HepG2 (cell line): ENCODE data around the gene FAM221A. TPM values are rescaled to one million over a fixed set of nuclear protein-coding genes. Genes with fewer than 3 reads are reported as not detected.

ENCODE experiments used
- ATAC-seq: fragments of 200-7000 bp; cut with Tn5 transposase; 3 replicates; pipeline ENCODE4 v1.9.1; 2020; ENCODE audit warnings: mild to moderate bottlenecking, moderate library complexity
- BruUV-seq: library from RNA; stranded (reverse); fragments of 400-500 nt; replicated peaks from 2 replicates; lab custom pipeline; 2021; lab: Mats Ljungman, UMichigan
- CTCF ChIA-PET: fragments of 300-600 bp; formaldehyde crosslinking; extraction: SDS; loops from one replicate; lab custom pipeline; 2021; ENCODE audit warnings: low total read pairs, inconsistent platforms, low intra/inter-chr PET ratio; lab: Yijun Ruan, JAX
- POLR2A ChIA-PET: fragments of 350-600 bp; sonication (Branson Sonifier 250); formaldehyde crosslinking; loops from one replicate; lab custom pipeline; 2020; ENCODE audit warnings: antibody characterized with exemption, inconsistent platforms; lab: Yijun Ruan, JAX
- DNase-seq: peaks from one replicate; pipeline ENCODE4 v3.0.0-alpha.2; 2015; ENCODE audit warnings: low spot score
- FAIRE-seq: peaks from 3 replicates; lab custom pipeline; 2011; peaks lifted over from hg19 to GRCh38; lab: Jason Lieb, UNC
- H2AFZ ChIP-seq: one replicate; pipeline ENCODE4 v1.6.1; 2011; ENCODE audit warnings: low read length, inconsistent platforms
- H3K27ac ChIP-seq: fragments of 300-600 bp; 3 replicates; pipeline ENCODE4 v1.8.0; 2011; ENCODE audit warnings: mixed run types, mild to moderate bottlenecking, mixed read lengths, low read length, inconsistent platforms; ENCODE audit not compliant: insufficient read depth; ENCODE audit errors: extremely low read length
- H3K27me3 ChIP-seq, 2 experiments: fragments of 200-600 bp in 1 of 2; 2 replicates in 1 of 2; 3 replicates in 1 of 2; pipeline versions ENCODE4 v1.6.0 to v1.8.0; 2011; ENCODE audit warnings: low read length in 2 of 2, mild to moderate bottlenecking in 2 of 2, moderate library complexity in 2 of 2, inconsistent platforms in 1 of 2; ENCODE audit not compliant: insufficient read depth in 2 of 2, control insufficient read depth in 1 of 2
- H3K36me3 ChIP-seq, 2 experiments: fragments of 200-600 bp in 1 of 2; replicated peaks in 1 of 2; 2 replicates in 1 of 2; 3 replicates in 1 of 2; pipeline versions ENCODE4 v1.5.1 to v1.8.0; 2011; ENCODE audit warnings: low read length in 2 of 2, inconsistent platforms in 1 of 2; ENCODE audit not compliant: insufficient read depth in 2 of 2, control insufficient read depth in 1 of 2
- H3K4me1 ChIP-seq: 2 replicates; pipeline ENCODE4 v1.5.1; 2012; ENCODE audit warnings: low read length, inconsistent platforms; ENCODE audit not compliant: insufficient read depth
- H3K4me2 ChIP-seq: 2 replicates; pipeline ENCODE4 v1.6.0; 2011; ENCODE audit warnings: low read depth, low read length, inconsistent platforms
- H3K4me3 ChIP-seq, 3 experiments: fragments of 200-600 bp in 1 of 3; sonication (generic), shearing (Covaris generic) in 1 of 3; replicated peaks in 1 of 3; 2 replicates each; pipeline ENCODE4 v1.5.1; 2011 to 2016; ENCODE audit warnings: low read length in 3 of 3, inconsistent platforms in 2 of 3, low read depth in 2 of 3, mild to moderate bottlenecking in 2 of 3, control low read depth in 1 of 3, mixed read lengths in 1 of 3; ENCODE audit not compliant: insufficient read depth in 1 of 3
- H3K79me2 ChIP-seq: one replicate; pipeline ENCODE4 v1.6.1; 2011; ENCODE audit warnings: low read length, inconsistent platforms; ENCODE audit not compliant: insufficient read depth
- H3K9ac ChIP-seq: 2 replicates; pipeline ENCODE4 v1.6.0; 2011; ENCODE audit warnings: mild to moderate bottlenecking, low read depth, low read length, inconsistent platforms; ENCODE audit not compliant: insufficient read depth
- H3K9me3 ChIP-seq: 2 replicates; pipeline ENCODE4 v1.5.1; 2012; ENCODE audit warnings: mild to moderate bottlenecking, low read length
- H4K20me1 ChIP-seq: 2 replicates; pipeline ENCODE4 v1.6.0; 2011; ENCODE audit warnings: inconsistent platforms, mild to moderate bottlenecking, low read length, moderate library complexity; ENCODE audit not compliant: insufficient read depth
- CREB1 ChIP-seq, 2 experiments: fragments of 450-650 bp in 1 of 2; IDR thresholded peaks; 2 replicates each; pipeline ENCODE4 v1.6.1; 2016 to 2017; ENCODE audit warnings: control low read depth in 1 of 2, mild to moderate bottlenecking in 1 of 2, missing compliant biosample characterization in 1 of 2, missing genetic modification characterization in 1 of 2
- ELF3 ChIP-seq: IDR thresholded peaks from 2 replicates; pipeline ENCODE4 v1.6.1; 2016; ENCODE audit warnings: missing genetic modification reagents, missing compliant biosample characterization
- HMGXB3 ChIP-seq: sonication (generic); formaldehyde crosslinking; IDR thresholded peaks from 2 replicates; pipeline ENCODE4 v1.4.0; 2020; ENCODE audit warnings: missing genetic modification reagents, borderline replicate concordance
- HOXA3 ChIP-seq: sonication (generic); formaldehyde crosslinking; IDR thresholded peaks from 2 replicates; pipeline ENCODE4 v1.5.0; 2020; ENCODE audit warnings: missing genetic modification reagents
- NCOA5 ChIP-seq: sonication (generic); formaldehyde crosslinking; IDR thresholded peaks from 2 replicates; pipeline ENCODE4 v1.4.0; 2020; ENCODE audit warnings: missing genetic modification reagents
- RBAK ChIP-seq: sonication (generic); formaldehyde crosslinking; IDR thresholded peaks from 2 replicates; pipeline ENCODE4 v1.5.1; 2020; ENCODE audit warnings: mild to moderate bottlenecking, missing genetic modification reagents
- ZNF589 ChIP-seq: sonication (generic); formaldehyde crosslinking; conservative IDR thresholded peaks from 2 replicates; pipeline ENCODE4 v1.8.0; 2022; ENCODE audit warnings: mild to moderate bottlenecking, moderate library complexity, missing genetic modification reagents
- ZNF768 ChIP-seq: sonication (generic); formaldehyde crosslinking; IDR thresholded peaks from 2 replicates; pipeline ENCODE4 v1.4.0; 2020; ENCODE audit warnings: missing genetic modification reagents
- WGBS: methylation state at CpG from one replicate; pipeline ENCODE4 v1.1.6; 2017; ENCODE audit warnings: low lambda C conversion rate; 5-methylcytosine and 5-hydroxymethylcytosine counted together
- in situ Hi-C: cut with HindIII; loops from 2 replicates; pipeline ENCODE4 v1.10.0; 2017; ENCODE audit warnings: low pct_unique_long_range_greater_than_20kb; ENCODE audit not compliant: extremely low pct_ligation_motif_present
- intact Hi-C: fragments of 100-400 bp; cut with micrococcal nuclease; formaldehyde crosslinking; loops from one replicate; pipeline ENCODE4 v1.10.0; 2022; ENCODE audit not compliant: unreplicated experiment
- polyA plus RNA-seq, 8 experiments: library from polyadenylated mRNA; depleted of rRNA in 3 of 8; stranded (reverse) in 7 of 8; unstranded in 1 of 8; fragments of >200 nt; fragmentation: Illumina TruSeq in 4 of 8; extraction: Trizol in 4 of 8; gene quantifications; 2 replicates each; pipeline versions ENCODE4 v1.2.1 to v1.2.3, GENCODE V29; 2011 to 2016; ENCODE audit warnings: low read depth in 4 of 8, missing spikeins in 1 of 8, mixed read lengths in 1 of 8; ENCODE audit not compliant: insufficient read depth in 1 of 8
- total RNA-seq, 5 experiments: library from RNA; depleted of rRNA; stranded (reverse); fragments of >200 nt; fragmentation: Illumina TruSeq; extraction: Trizol; gene quantifications; 2 replicates each; pipeline ENCODE4 v1.2.3, GENCODE V29; 2016; ENCODE audit warnings: low read depth in 1 of 5
- TF ChIP-seq, protein P1 (sequence below): sonication (generic); formaldehyde crosslinking; IDR thresholded peaks from 2 replicates; pipeline ENCODE4 v1.4.0; 2020; ENCODE audit warnings: missing genetic modification reagents

The FAM221A gene
- total and polyA plus RNA-seq, 2 of the 13 experiments (the other 11 are each of a cell fraction or from before 2014, with no cell fraction given) = 0.08 TPM; not detected in 1

DNA sequence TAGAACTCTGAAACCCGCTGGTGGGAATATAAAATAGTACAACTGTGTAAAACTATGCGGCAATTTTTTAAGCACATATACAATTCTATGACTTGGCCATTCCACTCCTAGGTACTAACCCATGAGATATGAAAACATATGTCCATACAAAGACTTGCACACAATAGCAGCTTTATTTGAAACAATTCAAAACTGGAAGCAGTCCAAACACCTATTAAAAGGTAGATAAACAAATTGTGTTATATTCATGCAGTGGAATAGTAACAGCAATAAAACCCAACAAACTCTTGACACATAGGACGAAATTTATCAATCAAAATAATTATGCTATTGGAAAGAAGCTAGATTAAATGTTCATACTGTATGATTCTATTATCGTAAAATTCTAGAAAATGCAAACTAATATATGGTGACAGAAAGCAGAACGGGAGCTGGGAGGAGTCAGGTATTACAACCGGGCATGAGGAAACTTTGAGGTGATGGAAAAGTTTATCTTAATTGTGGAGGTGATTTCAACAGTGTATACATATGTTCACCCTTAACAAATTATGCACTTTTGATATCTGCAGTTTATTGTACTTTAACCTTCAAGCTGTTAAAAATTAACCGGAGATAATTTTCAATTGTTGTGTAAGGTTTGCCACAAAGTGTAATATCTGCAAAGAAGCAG, 29.2 kb downstream of the FAM221A start (continued):
- no peak for TF ChIP-seq HMGXB3 (CRISPR knock-in tag)
- no peak for TF ChIP-seq ELF3 (CRISPR knock-in tag)
- TF ChIP-seq RBAK (CRISPR knock-in tag) = no peak
- TF ChIP-seq, all 625 proteins: peak for 0

- ATAC-seq (no peak), DNase-seq (no peak), FAIRE-seq (no peak)
- no peaks in the 10 kb centered on the region for H3K36me3 ChIP-seq
- peaks cover 0 to 4% of the 10 kb centered on the region in 2 experiments; a peak in 3 of 5 replicates for H3K27me3 ChIP-seq
- no peaks in the 10 kb centered on the region for H3K79me2 ChIP-seq
- H3K4me2 ChIP-seq = no peak within 1 kb of the TSS
- H3K9me3 ChIP-seq = peaks cover 13% of the 10 kb centered on the region; the same call in 1 of the 2 replicates
- no peak within 1 kb of the TSS for H2AFZ ChIP-seq
- POLR2A ChIA-PET = no interaction called here
- H3K4me1 ChIP-seq = peaks cover 14% of the 10 kb centered on the region
- CTCF ChIA-PET = no interaction called here
- no peaks in the 10 kb centered on the region for H4K20me1 ChIP-seq
- intact Hi-C loops = no loop called here
- 85% methylated on average over 18 of the region's 33 CpGs for WGBS
- in situ Hi-C loops = loop anchor here (5.0 to 25.0 kb wide), 2 partner anchors 138 to 448 kb away; no protein-coding TSS in a partner anchor
- H3K9ac ChIP-seq = no peak within 1 kb of the TSS
- H3K4me3 ChIP-seq = no peak within 1 kb of the TSS
- no TSS peak for BruUV-seq
- no peak within 1 kb of the TSS for H3K27ac ChIP-seq
- 0 out of 2 replicates have a peak, but pooled peaks have one; percentile 0 for TF ChIP-seq CREB1 (IDR thresholded peaks at IDR 0.05)
- TF ChIP-seq CREB1 (CRISPR knock-in tag; IDR thresholded peaks at IDR 0.05) = no peak
- TF ChIP-seq, protein P1, sequence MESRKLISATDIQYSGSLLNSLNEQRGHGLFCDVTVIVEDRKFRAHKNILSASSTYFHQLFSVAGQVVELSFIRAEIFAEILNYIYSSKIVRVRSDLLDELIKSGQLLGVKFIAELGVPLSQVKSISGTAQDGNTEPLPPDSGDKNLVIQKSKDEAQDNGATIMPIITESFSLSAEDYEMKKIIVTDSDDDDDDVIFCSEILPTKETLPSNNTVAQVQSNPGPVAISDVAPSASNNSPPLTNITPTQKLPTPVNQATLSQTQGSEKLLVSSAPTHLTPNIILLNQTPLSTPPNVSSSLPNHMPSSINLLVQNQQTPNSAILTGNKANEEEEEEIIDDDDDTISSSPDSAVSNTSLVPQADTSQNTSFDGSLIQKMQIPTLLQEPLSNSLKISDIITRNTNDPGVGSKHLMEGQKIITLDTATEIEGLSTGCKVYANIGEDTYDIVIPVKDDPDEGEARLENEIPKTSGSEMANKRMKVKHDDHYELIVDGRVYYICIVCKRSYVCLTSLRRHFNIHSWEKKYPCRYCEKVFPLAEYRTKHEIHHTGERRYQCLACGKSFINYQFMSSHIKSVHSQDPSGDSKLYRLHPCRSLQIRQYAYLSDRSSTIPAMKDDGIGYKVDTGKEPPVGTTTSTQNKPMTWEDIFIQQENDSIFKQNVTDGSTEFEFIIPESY (CRISPR knock-in tag) = peak; percentile 83
- peak; percentile 27; the same call in 1 of the 2 replicates for TF ChIP-seq ZNF768
- TF ChIP-seq ZNF589 (CRISPR knock-in tag) = no peak
- TF ChIP-seq NCOA5 (CRISPR knock-in tag) = no peak
- peak; percentile 55; the same call in 1 of the 2 replicates for TF ChIP-seq HOXA3 (CRISPR knock-in tag)
These were observed 30.0 kb downstream of the FAM221A start, which contains the start of gene STK31 for GRCh38 chr7:23710000-23710399. STK31 (plus strand) TSS chr7:23710219; CDS start chr7:23710286, 67 bp downstream.
